ENCODE measurements around the gene PDCD1. TPM values are rescaled to one million over a fixed set of nuclear protein-coding genes. Genes with fewer than 3 reads are reported as not detected.
A peak's percentile ranks its signal among the peaks of the same experiment; 100 is the strongest.

The PDCD1 gene
- total RNA-seq, 1 experiment from 2014 or later, result not detected

DNA sequence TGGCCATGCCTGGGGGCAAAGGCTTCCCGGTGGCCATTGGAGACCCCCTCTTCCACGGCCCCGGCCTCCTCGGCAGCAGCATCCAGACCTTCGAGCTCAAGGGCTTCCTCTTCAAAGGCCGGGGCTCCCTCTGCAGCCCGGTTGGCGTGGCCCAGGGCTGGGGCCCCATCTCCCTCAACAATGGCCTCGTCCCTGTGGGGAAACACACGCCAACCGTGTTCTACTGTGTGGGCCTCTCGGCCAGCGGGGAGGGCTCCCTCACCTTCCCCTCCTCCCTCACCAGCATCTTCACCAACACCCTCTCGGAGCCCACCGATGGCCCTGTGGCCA, 13.6 kb upstream of the PDCD1 start:
- no peaks in the 10 kb centered on the region for H3K9me3 ChIP-seq
- H3K36me3 ChIP-seq, result no peaks in the 10 kb centered on the region
- no peaks in the 10 kb centered on the region for H3K27me3 ChIP-seq
- no peak overlapping the region for H3K4me3 ChIP-seq
- DNase-seq, result no peak

- Histone ChIP-seq H3K27me3 (no peaks in the 10 kb centered on the region), H3K9me3 (no peaks in the 10 kb centered on the region), H3K4me3 (no peak overlapping the region), H3K36me3 (no peaks in the 10 kb centered on the region)
- no peak for DNase-seq
Measured at GRCh38 chr2:241871538-241872312, 13.0 kb upstream of the PDCD1 start.

DNA sequence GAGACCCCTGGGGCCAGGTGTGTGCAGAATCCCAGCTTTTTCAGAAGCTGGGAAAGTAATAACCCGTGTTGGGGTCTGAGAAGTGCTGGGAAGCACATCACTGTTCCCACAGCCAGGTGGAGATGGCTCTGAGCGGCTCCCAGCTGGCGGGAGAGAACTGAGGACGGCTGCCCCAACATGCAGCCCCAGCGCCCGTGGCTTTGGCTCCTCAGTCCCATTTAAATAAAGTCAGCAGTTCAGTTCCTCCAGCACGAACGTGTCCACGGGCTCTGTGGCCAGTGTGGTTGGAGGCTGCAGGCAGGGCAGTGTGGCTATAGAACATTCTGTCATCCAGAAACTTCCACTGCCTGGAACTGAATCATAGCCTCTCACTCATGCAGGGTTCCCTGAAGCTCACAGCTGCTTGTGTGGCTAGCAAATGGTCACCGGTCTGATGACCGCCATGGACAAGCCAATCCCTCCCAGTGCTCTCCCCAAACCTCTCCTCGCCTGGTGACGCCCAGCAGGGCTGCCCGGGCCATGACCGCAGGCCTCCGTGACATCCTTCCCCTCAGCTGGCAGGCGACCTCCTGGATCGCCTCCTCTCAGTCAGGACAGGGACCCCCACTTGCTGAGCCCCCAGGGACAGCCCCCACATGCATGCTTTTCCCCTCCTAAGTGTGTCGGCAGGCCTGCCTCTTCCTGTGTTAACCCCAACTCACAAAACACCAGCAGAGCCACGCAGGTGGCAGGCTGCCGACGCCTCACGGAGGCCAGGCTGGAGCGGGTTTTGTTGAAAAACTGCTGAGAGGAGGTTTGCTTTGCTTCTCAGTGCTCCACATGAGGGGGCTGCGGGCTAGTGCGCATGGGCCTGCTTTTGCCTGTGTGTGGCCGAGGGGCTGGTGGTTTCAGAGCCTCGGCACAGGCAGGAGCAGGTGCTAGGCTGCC, 12.2 kb upstream of the PDCD1 start:
- H3K4me3 ChIP-seq, result no peak overlapping the region
- H3K9me3 ChIP-seq, result no peaks in the 10 kb centered on the region
- no peaks in the 10 kb centered on the region for H3K27me3 ChIP-seq
- DNase-seq, result no peak
- no peaks in the 10 kb centered on the region for H3K36me3 ChIP-seq

- Histone ChIP-seq H3K9me3 (0 out of 2 replicates have a peak, but pooled peaks cover under 1% of the 10 kb centered on the region), H3K4me3 (no peak overlapping the region), H3K36me3 (no peaks in the 10 kb centered on the region), H3K27me3 (no peaks in the 10 kb centered on the region)
- DNase-seq, result no peak
Measured at GRCh38 chr2:241870081-241870541, 11.4 kb upstream of the PDCD1 start.

- Histone ChIP-seq H3K4me3 (no peak within 1 kb of the TSS), H3K27me3 (no peaks in the 10 kb centered on the region), H3K36me3 (no peaks in the 10 kb centered on the region), H3K9me3 (peaks cover 6% of the 10 kb centered on the region; the same call in 1 of the 2 replicates)
- no peak for DNase-seq
Measured at GRCh38 chr2:241869087-241869961, 10.6 kb upstream of the PDCD1 start, which contains the start of gene RTP5. RTP5 (plus strand) TSS chr2:241869729; CDS start chr2:241869757, 28 bp downstream.

DNA sequence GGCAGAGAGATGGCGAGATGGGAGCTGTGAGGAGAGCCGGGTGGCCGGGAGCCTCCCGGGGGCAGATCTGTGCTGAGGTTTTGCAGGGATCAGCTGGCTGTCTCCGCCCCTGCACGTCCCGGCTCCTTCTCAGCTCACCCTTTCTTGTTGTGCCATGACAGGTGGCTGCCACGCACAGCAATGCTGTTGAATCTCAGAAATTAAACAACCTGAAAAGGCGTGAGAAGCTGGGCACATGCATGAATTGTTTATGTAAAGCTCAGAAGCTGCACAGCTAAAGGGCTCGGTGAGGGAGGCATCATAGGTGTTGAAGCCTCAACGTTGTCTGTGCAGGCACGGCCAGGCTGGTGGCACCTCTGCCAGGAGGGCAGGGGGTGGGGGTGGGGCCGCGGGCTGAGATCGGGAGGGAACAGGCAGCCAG, 10.0 kb upstream of the PDCD1 start:
- Histone ChIP-seq H3K4me3 (no peak overlapping the region), H3K27me3 (no peaks in the 10 kb centered on the region), H3K9me3 (peaks cover 6% of the 10 kb centered on the region; the same call in 1 of the 2 replicates), H3K36me3 (no peaks in the 10 kb centered on the region)
- DNase-seq, result no peak

DNA sequence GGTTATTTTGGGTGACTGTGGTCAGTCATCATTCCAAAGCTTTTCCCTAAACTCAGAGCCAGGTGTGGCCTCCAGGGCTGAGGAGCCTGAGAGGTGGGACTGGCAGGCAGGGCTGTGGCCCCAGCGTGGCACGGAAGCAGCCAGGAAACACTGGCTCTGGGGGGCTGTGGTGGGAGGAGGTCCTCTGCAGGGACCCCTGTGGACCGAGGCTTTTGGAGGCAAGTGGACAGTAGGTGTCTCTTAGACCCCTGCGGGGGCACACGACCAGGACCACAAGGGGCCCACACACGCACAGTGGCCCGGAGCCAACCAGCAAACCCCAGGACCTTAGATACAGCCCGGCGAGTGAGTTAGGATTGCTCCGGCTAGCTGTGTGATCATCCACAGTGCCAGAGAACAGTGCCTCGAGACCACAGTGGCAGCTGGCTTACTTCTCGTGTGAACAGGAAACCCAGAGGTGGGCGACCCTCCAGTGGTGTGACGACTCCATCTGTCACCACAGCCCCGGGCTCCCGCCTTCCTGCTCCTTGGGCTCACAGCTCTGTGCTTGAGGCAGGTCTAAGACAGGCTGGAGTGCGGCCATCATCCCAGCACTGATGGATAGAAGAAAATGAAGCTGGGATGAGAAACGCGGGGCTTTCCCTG, 9.2 kb upstream of the PDCD1 start:
- Histone ChIP-seq H3K27me3 (no peaks in the 10 kb centered on the region), H3K9me3 (peaks cover 6% of the 10 kb centered on the region; the same call in 1 of the 2 replicates), H3K4me3 (no peak overlapping the region), H3K36me3 (no peaks in the 10 kb centered on the region)
- DNase-seq, result no peak

DNA sequence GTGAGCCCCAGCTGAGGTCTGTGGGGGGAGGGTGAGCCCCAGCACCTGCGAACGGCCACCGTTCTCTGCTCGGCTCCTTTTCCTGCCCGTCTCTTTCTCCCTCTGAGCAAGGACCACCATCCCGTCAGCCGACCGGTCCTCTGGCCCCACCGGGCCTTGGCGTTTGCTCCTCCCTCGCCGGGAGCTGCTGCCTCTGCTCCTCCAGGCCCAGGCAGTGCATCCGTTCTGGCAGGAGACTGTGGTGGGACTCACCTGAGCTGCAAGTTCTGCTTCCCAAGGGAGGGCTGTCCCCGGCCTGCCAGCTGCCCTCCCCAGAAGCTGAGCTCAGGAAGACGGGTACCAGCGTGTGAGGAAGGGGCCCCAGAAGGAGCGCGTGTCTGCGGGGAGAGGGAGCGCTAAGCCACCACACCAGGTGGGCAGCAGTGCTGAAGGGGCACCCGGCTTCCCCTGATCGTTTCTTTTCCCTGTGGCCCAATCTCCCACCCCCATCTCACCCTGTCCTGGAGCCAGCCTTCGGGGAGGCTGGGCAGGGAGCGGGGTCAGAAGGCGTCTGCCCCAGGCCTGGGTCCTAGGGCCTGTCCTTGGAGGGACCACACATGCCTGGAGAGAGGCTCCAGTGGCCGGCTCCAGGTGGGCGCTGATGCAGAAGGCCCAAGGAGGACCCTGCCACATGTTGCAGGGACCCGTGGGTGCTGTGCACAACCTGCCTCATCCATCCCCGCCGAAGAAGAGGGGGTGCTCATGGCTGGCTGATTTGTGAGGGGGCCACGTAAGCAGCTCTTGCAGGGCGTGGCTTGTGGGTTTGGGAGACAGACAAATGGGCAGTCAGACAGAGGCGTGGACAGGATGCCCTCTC, 8.3 kb upstream of the PDCD1 start:
- no peak overlapping the region for H3K4me3 ChIP-seq
- peaks cover 6% of the 10 kb centered on the region; the same call in 1 of the 2 replicates for H3K9me3 ChIP-seq
- DNase-seq, result no peak
- H3K36me3 ChIP-seq, result no peaks in the 10 kb centered on the region
- no peaks in the 10 kb centered on the region for H3K27me3 ChIP-seq

GRCh38 chr2:241865957-241866789, 7.5 kb upstream of the PDCD1 start:
- no peaks in the 10 kb centered on the region for H3K27me3 ChIP-seq
- no peaks in the 10 kb centered on the region for H3K36me3 ChIP-seq
- DNase-seq, result peak; percentile 41

GRCh38 chr2:241865416-241865956, 6.8 kb upstream of the PDCD1 start:
- Histone ChIP-seq H3K36me3 (no peaks in the 10 kb centered on the region), H3K9me3 (peaks cover 6% of the 10 kb centered on the region; the same call in 1 of the 2 replicates), H3K4me3 (no peak overlapping the region), H3K27me3 (no peaks in the 10 kb centered on the region)
- no peak for DNase-seq

More at GRCh38 chr2:241865957-241866789, 7.5 kb upstream of the PDCD1 start:
- H3K9me3 ChIP-seq, result peaks cover 6% of the 10 kb centered on the region; the same call in 1 of the 2 replicates
- no peak overlapping the region for H3K4me3 ChIP-seq

DNA sequence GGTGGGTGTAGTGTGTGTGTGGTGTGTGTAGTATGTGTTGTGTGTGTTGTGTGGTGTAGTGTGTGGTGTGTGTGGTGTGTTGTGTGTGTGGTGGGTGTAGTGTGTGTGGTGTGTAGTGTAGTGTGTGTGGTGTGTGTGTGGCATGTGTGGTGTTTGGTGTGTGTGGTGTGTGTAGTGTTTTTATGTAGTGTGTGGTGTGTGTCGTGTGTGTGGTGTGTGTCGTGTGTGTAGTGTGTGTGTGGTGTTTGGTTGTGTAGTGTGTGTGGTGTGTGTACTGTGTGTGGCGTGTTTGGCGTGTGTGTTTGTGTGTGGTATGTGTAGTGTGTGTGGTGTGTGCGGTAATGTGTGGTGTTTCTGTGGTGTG, 6.1 kb upstream of the PDCD1 start:
- Histone ChIP-seq H3K4me3 (no peak overlapping the region), H3K36me3 (no peaks in the 10 kb centered on the region), H3K9me3 (peaks cover 6% of the 10 kb centered on the region; the same call in 1 of the 2 replicates), H3K27me3 (no peaks in the 10 kb centered on the region)
- DNase-seq, result no peak

DNA sequence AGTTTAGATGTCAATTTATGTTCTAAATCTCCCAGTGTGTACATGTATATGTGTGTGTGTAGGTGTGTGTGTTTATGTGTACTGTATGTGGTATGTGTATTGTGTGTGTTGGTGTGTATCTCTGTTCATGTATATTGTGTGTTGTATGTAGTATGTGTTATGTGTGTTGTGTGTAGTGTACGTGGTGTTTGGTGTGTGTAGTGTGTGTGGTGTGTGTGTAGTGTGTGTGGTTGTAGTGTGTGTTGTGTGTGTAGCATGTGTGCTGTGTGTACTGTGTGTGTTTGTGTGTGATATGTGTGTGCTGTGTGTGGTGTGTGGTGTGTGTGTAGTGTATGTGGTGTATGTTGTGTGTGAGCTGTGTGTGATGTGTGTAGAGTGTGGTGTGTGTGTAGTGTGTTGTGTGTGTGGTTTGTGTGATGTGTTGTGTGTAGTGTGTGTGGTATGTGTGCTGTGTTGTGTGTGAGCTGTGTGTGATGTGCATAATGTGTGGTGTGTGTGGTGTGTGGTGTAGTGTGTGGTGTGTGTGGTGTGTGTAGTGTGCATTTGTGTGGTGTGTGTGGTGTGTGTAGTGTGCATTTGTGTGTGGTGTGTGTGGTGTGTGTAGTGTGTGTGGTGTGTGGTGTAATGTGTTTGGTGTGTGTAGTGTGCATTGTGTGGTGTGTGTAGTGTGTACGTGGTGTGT, 5.6 kb upstream of the PDCD1 start:
- Histone ChIP-seq H3K4me3 (no peak overlapping the region), H3K27me3 (no peaks in the 10 kb centered on the region), H3K36me3 (no peaks in the 10 kb centered on the region), H3K9me3 (peaks cover 6% of the 10 kb centered on the region; the same call in 1 of the 2 replicates)
- DNase-seq, result no peak

DNA sequence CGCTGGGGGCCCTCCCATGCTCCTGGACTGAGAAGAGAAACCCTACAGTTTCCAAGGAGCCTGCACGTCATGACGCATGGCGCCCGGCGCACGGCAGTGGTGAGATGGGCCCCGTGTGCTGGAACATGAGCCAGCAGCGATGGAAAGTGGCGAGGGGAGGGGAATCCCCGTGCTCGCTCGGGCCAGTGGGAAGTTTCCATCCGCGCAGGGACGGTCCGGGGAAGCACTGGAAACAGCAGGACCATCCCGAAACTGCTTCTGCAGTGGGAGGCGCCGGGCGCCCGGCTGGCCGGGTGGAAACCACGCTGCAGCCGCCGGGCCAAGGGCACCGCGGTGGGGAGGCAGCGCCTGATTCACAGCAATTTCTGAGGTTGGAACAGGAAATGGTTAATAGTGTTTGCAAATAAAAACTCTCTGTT, 4.9 kb upstream of the PDCD1 start:
- DNase-seq, result no peak
- H3K36me3 ChIP-seq, result no peaks in the 10 kb centered on the region
- H3K4me3 ChIP-seq, result no peak overlapping the region
- H3K27me3 ChIP-seq, result no peaks in the 10 kb centered on the region
- peaks cover 6% of the 10 kb centered on the region; the same call in 1 of the 2 replicates for H3K9me3 ChIP-seq
